MM.1S (cell line): ENCODE results near the gene MTX1.

Experiments used
- CTCF ChIP-seq: fragments of 300-600 bp; sonication (generic); IDR thresholded peaks from 2 replicates; pipeline ENCODE4 v1.5.1; 2016; ENCODE audit warnings: antibody characterized with exemption, low read length, mixed read lengths
- EZH2 ChIP-seq: fragments of 300-600 bp; sonication (generic); optimal IDR thresholded peaks from 2 replicates; pipeline ENCODE3; 2017; ENCODE audit warnings: low read depth, mild to moderate bottlenecking, antibody characterized with exemption, low read length, mixed read lengths

GRCh38 chr1:155209312-155209721, 822 bp downstream of the MTX1 start:
- TF ChIP-seq CTCF (no peak), EZH2 (no peak)
